ENCODE measurements around the gene GDPGP1.
"Not testable (repeated sequence)": the region's sequence is repeated elsewhere in the genome, so short reads cannot be mapped to it uniquely, and the experiment has no call there.

The GDPGP1 gene

GRCh38 chr15:90239371-90239770 lies 5.4 kb downstream of the GDPGP1 start:
- H3K36me3 ChIP-seq (ENCODE audit: control insufficient read depth in 2 of 2, insufficient read depth in 2 of 2, low read length in 2 of 2), result peaks cover 6 to 20% of the 10 kb centered on the region in 2 donors

GRCh38 chr15:90240856-90241255 lies 6.8 kb downstream of the GDPGP1 start:
- H3K9ac ChIP-seq (ENCODE audit: low read length in 2 of 2), result no peak overlapping the region
- H3K27me3 ChIP-seq (ENCODE audit: control insufficient read depth in 1 of 2, insufficient read depth in 2 of 2, low read length in 2 of 2), result no peaks in the 10 kb centered on the region
- no peaks in the 10 kb centered on the region for H3K9me3 ChIP-seq (ENCODE audit: control insufficient read depth in 2 of 2, low read length in 2 of 2)
- H3K4me3 ChIP-seq (ENCODE audit: low read length in 2 of 2), result no peak overlapping the region
- H3K27ac ChIP-seq (ENCODE audit: low read length), result no peak overlapping the region
- no peaks in the 10 kb centered on the region for H3K4me1 ChIP-seq (ENCODE audit: control insufficient read depth, insufficient read depth, low read length)
- peaks cover 6 to 20% of the 10 kb centered on the region in 2 donors for H3K36me3 ChIP-seq (ENCODE audit: control insufficient read depth in 2 of 2, insufficient read depth in 2 of 2, low read length in 2 of 2)

More at GRCh38 chr15:90239371-90239770, 5.4 kb downstream of the GDPGP1 start:
- no peak overlapping the region for H3K9ac ChIP-seq (ENCODE audit: low read length in 2 of 2)
- no peaks in the 10 kb centered on the region for H3K9me3 ChIP-seq (ENCODE audit: control insufficient read depth in 2 of 2, low read length in 2 of 2)
- H3K27ac ChIP-seq (ENCODE audit: low read length), result no peak overlapping the region
- H3K4me3 ChIP-seq (ENCODE audit: low read length in 2 of 2), result no peak overlapping the region
- peaks cover 7% of the 10 kb centered on the region for H3K4me1 ChIP-seq (ENCODE audit: control insufficient read depth, insufficient read depth, low read length)
- H3K27me3 ChIP-seq (ENCODE audit: control insufficient read depth in 1 of 2, insufficient read depth in 2 of 2, low read length in 2 of 2), result no peaks in the 10 kb centered on the region

DNA sequence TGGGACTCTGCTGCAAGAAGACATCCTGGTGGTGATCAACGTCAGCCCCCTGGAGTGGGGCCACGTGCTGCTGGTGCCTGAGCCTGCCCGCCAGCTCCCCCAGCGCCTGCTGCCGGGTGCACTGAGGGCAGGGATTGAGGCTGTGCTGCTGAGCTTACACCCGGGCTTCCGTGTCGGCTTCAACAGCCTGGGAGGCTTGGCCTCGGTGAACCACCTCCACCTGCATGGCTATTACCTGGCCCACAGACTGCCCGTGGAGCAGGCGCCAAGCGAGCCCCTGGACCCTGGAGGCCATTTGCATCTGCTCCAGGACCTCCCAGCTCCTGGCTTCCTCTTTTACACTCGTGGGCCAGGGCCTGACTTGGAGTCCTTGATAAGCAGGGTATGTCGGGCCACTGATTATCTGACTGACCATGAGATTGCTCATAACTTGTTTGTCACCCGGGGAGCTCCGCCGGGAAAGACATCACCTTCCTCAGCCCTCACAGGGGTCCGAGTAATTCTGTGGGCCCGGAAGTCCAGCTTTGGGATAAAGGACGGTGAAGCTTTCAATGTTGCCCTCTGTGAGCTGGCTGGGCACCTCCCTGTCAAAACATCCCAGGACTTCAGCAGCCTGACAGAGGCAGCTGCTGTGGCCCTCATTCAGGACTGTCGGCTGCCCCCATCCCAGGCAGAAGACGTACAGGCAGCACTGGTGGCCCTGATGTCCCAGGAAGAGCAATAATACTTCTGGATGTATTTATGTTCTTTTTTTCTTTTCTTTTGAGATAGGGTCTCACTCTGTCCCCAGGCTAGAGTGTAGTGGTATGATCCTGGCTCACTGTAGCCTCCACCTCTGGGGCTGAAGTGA lies 7.6 kb downstream of the GDPGP1 start:
- no peaks in the 10 kb centered on the region for H3K27me3 ChIP-seq (ENCODE audit: control insufficient read depth in 1 of 2, insufficient read depth in 2 of 2, low read length in 2 of 2)
- no peak overlapping the region for H3K27ac ChIP-seq (ENCODE audit: low read length)
- no peak overlapping the region for H3K4me3 ChIP-seq (ENCODE audit: low read length in 2 of 2)
- no peaks in the 10 kb centered on the region for H3K9me3 ChIP-seq (ENCODE audit: control insufficient read depth in 2 of 2, low read length in 2 of 2)
- no peaks in the 10 kb centered on the region for H3K4me1 ChIP-seq (ENCODE audit: control insufficient read depth, insufficient read depth, low read length)
- peaks cover 6 to 20% of the 10 kb centered on the region in 2 donors for H3K36me3 ChIP-seq (ENCODE audit: control insufficient read depth in 2 of 2, insufficient read depth in 2 of 2, low read length in 2 of 2)
- H3K9ac ChIP-seq (ENCODE audit: low read length in 2 of 2), result no peak overlapping the region

- Histone ChIP-seq H3K4me3 (ENCODE audit: low read length in 2 of 2) (no peak overlapping the region), H3K36me3 (ENCODE audit: control insufficient read depth in 2 of 2, insufficient read depth in 2 of 2, low read length in 2 of 2) (peaks cover 0 to 11% of the 10 kb centered on the region in 2 donors), H3K4me1 (ENCODE audit: control insufficient read depth, insufficient read depth, low read length) (peaks cover 3% of the 10 kb centered on the region), H3K9ac (ENCODE audit: low read length in 2 of 2) (no peak overlapping the region), H3K9me3 (ENCODE audit: control insufficient read depth in 2 of 2, low read length in 2 of 2) (no peaks in the 10 kb centered on the region), H3K27me3 (ENCODE audit: control insufficient read depth in 1 of 2, insufficient read depth in 2 of 2, low read length in 2 of 2) (no peaks in the 10 kb centered on the region), H3K27ac (ENCODE audit: low read length) (no peak overlapping the region)
Measured at GRCh38 chr15:90243943-90244639, 10.1 kb downstream of the GDPGP1 start.

DNA sequence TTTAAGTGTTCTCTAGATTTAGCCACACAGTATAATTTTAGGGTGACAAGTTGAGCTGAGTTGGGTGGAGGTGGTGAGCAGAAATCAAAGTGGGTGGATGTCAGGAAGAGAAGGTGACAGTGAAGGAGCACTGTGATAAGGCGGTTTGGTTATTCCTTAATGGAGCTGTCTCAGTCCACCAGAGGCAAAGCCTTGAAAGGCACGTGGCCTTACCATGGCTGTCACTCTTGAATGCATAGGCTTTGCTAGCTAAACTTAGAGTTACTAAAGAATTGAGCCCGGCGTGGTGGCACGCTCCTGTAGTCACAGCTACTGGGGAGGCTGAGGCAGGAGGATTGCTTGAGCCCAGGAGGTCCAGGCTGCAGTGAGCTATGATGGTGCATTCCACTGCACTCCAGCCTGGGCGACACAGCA lies 14.8 kb downstream of the GDPGP1 start:
- H3K27me3 ChIP-seq (ENCODE audit: control insufficient read depth in 1 of 2, insufficient read depth in 2 of 2, low read length in 2 of 2), result no peaks in the 10 kb centered on the region
- H3K36me3 ChIP-seq (ENCODE audit: control insufficient read depth in 2 of 2, insufficient read depth in 2 of 2, low read length in 2 of 2), result no peaks in the 10 kb centered on the region
- peaks cover 14% of the 10 kb centered on the region for H3K4me1 ChIP-seq (ENCODE audit: control insufficient read depth, insufficient read depth, low read length)
- peak overlapping the region; percentile 83 to 85 for H3K4me3 ChIP-seq (ENCODE audit: low read length in 2 of 2)
- H3K27ac ChIP-seq (ENCODE audit: low read length), result no peak overlapping the region
- no peaks in the 10 kb centered on the region for H3K9me3 ChIP-seq (ENCODE audit: control insufficient read depth in 2 of 2, low read length in 2 of 2)
- no peak overlapping the region for H3K9ac ChIP-seq (ENCODE audit: low read length in 2 of 2)

DNA sequence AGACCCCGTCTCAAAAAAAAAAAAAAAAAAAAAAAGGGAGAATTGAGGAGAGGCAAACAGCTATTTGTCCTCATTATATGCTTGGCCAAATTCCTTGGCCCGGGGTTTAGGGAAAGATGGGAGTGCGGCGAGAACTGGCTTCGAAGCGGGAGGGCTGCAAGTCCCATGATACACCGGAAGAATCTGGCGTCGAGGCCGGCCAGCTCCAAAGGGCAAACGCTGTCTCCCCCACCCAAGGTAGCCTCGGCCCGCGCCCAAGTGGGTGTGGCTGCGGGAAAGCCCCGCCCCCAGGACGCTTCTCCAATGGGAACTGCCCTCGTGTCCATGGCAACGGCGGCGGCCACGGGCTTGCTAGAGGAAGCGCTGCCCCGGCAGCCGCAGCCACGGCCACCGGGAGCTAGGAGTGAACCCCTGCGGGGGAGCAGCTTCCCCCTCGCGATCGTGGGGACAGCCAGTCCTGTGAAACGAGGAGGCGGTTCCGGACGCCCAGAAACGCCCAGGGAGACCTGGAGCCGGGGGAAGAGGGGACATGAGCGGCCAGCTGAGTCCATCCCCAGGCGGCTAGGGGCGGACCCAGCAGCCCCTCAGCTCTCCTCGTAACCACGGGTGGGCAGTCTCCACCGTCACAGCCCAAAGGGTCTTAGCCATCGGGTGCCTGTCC lies 15.3 kb downstream of the GDPGP1 start, which contains the start of gene TTLL13:
TSS of gene TTLL13 (plus strand) at position 354 of the 661 bp plus-strand sequence. CDS start 1,075 bp downstream, outside the sequence.
- peak within 1 kb of the TSS; percentile 83 to 85 for H3K4me3 ChIP-seq (ENCODE audit: low read length in 2 of 2)
- no peak within 1 kb of the TSS for H3K27ac ChIP-seq (ENCODE audit: low read length)
- no peaks in the 10 kb centered on the region for H3K36me3 ChIP-seq (ENCODE audit: control insufficient read depth in 2 of 2, insufficient read depth in 2 of 2, low read length in 2 of 2)
- no peaks in the 10 kb centered on the region for H3K9me3 ChIP-seq (ENCODE audit: control insufficient read depth in 2 of 2, low read length in 2 of 2)
- H3K9ac ChIP-seq (ENCODE audit: low read length in 2 of 2), result peak within 1 kb of the TSS; percentile 21 to 63
- peaks cover 14% of the 10 kb centered on the region for H3K4me1 ChIP-seq (ENCODE audit: control insufficient read depth, insufficient read depth, low read length)
- no peaks in the 10 kb centered on the region for H3K27me3 ChIP-seq (ENCODE audit: control insufficient read depth in 1 of 2, insufficient read depth in 2 of 2, low read length in 2 of 2)

GRCh38 chr15:90257776-90258175 lies 23.8 kb downstream of the GDPGP1 start:
- Histone ChIP-seq H3K9me3 (ENCODE audit: control insufficient read depth in 2 of 2, low read length in 2 of 2) (no peaks in the 10 kb centered on the region), H3K4me3 (ENCODE audit: low read length in 2 of 2) (no peak overlapping the region), H3K27me3 (ENCODE audit: control insufficient read depth in 1 of 2, insufficient read depth in 2 of 2, low read length in 2 of 2) (no peaks in the 10 kb centered on the region)

GRCh38 chr15:90259524-90259923 lies 25.5 kb downstream of the GDPGP1 start:
- H3K9ac ChIP-seq (ENCODE audit: low read length in 2 of 2), result no peak overlapping the region
- H3K27me3 ChIP-seq (ENCODE audit: control insufficient read depth in 1 of 2, insufficient read depth in 2 of 2, low read length in 2 of 2), result no peaks in the 10 kb centered on the region

More at GRCh38 chr15:90257776-90258175, 23.8 kb downstream of the GDPGP1 start:
- Histone ChIP-seq H3K4me1 (ENCODE audit: control insufficient read depth, insufficient read depth, low read length) (no peaks in the 10 kb centered on the region), H3K9ac (ENCODE audit: low read length in 2 of 2) (no peak overlapping the region), H3K36me3 (ENCODE audit: control insufficient read depth in 2 of 2, insufficient read depth in 2 of 2, low read length in 2 of 2) (no peaks in the 10 kb centered on the region), H3K27ac (ENCODE audit: low read length) (no peak overlapping the region)

GRCh38 chr15:90260731-90261130 lies 26.7 kb downstream of the GDPGP1 start:
- not testable (repeated sequence) for H3K9me3 ChIP-seq (ENCODE audit: control insufficient read depth in 2 of 2, low read length in 2 of 2); H3K9ac ChIP-seq (ENCODE audit: low read length in 2 of 2); H3K27ac ChIP-seq (ENCODE audit: low read length); H3K4me1 ChIP-seq (ENCODE audit: control insufficient read depth, insufficient read depth, low read length); H3K4me3 ChIP-seq (ENCODE audit: low read length in 2 of 2); H3K36me3 ChIP-seq (ENCODE audit: control insufficient read depth in 2 of 2, insufficient read depth in 2 of 2, low read length in 2 of 2); H3K27me3 ChIP-seq (ENCODE audit: control insufficient read depth in 1 of 2, insufficient read depth in 2 of 2, low read length in 2 of 2)

More at GRCh38 chr15:90259524-90259923, 25.5 kb downstream of the GDPGP1 start:
- Histone ChIP-seq H3K9me3 (ENCODE audit: control insufficient read depth in 2 of 2, low read length in 2 of 2) (no peaks in the 10 kb centered on the region), H3K27ac (ENCODE audit: low read length) (no peak overlapping the region), H3K4me1 (ENCODE audit: control insufficient read depth, insufficient read depth, low read length) (peaks cover 3% of the 10 kb centered on the region), H3K36me3 (ENCODE audit: control insufficient read depth in 2 of 2, insufficient read depth in 2 of 2, low read length in 2 of 2) (no peaks in the 10 kb centered on the region), H3K4me3 (ENCODE audit: low read length in 2 of 2) (no peak overlapping the region)

- Histone ChIP-seq H3K9me3 (ENCODE audit: control insufficient read depth in 2 of 2, low read length in 2 of 2) (no peaks in the 10 kb centered on the region), H3K36me3 (ENCODE audit: control insufficient read depth in 2 of 2, insufficient read depth in 2 of 2, low read length in 2 of 2) (no peaks in the 10 kb centered on the region), H3K4me3 (ENCODE audit: low read length in 2 of 2) (no peak overlapping the region), H3K9ac (ENCODE audit: low read length in 2 of 2) (no peak overlapping the region), H3K4me1 (ENCODE audit: control insufficient read depth, insufficient read depth, low read length) (peaks cover 14% of the 10 kb centered on the region), H3K27ac (ENCODE audit: low read length) (no peak overlapping the region), H3K27me3 (ENCODE audit: control insufficient read depth in 1 of 2, insufficient read depth in 2 of 2, low read length in 2 of 2) (no peaks in the 10 kb centered on the region)
Measured at GRCh38 chr15:90261811-90262210, 27.8 kb downstream of the GDPGP1 start.

Data from stomach smooth muscle (tissue), 2 donors.